NCI-H1436 (cell line): Measurements from ENCODE around the gene TBC1D3B.
"Not testable (repeated sequence)": the region's sequence is repeated elsewhere in the genome, so short reads cannot be mapped to it uniquely, and the experiment has no call there.

ENCODE experiments used
- DNase-seq: peaks from one replicate; lab custom pipeline; 2025; lab: John Stamatoyannopoulos, UW

TBC1D3B gene

GRCh38 chr17:36201102-36201501 is 24.7 kb upstream of the TBC1D3B start:
- DNase-seq: not testable (repeated sequence)

- no peak for DNase-seq
Observed at GRCh38 chr17:36198831-36199465, 22.5 kb upstream of the TBC1D3B start.

- no peak for DNase-seq
Observed at GRCh38 chr17:36197387-36197703, 20.9 kb upstream of the TBC1D3B start.

GRCh38 chr17:36196131-36196486 is 19.7 kb upstream of the TBC1D3B start:
- DNase-seq: no peak

GRCh38 chr17:36195434-36196130 is 19.1 kb upstream of the TBC1D3B start:
- no peak for DNase-seq

- DNase-seq: not testable (repeated sequence)
Observed at GRCh38 chr17:36194832-36195433, 18.5 kb upstream of the TBC1D3B start.

- DNase-seq: not testable (repeated sequence)
Observed at GRCh38 chr17:36194147-36194831, 17.9 kb upstream of the TBC1D3B start.

- DNase-seq: no peak
Observed at GRCh38 chr17:36193216-36193775, 16.9 kb upstream of the TBC1D3B start.

GRCh38 chr17:36190549-36191330 is 14.3 kb upstream of the TBC1D3B start:
- not testable (repeated sequence) for DNase-seq

GRCh38 chr17:36189993-36190392 is 13.6 kb upstream of the TBC1D3B start:
- DNase-seq: not testable (repeated sequence)

- no peak for DNase-seq
Observed at GRCh38 chr17:36188891-36189306, 12.5 kb upstream of the TBC1D3B start.

- not testable (repeated sequence) for DNase-seq
Observed at GRCh38 chr17:36187943-36188665, 11.7 kb upstream of the TBC1D3B start.

- not testable (repeated sequence) for DNase-seq
Observed at GRCh38 chr17:36186810-36187763, 10.7 kb upstream of the TBC1D3B start.

GRCh38 chr17:36185416-36185815 is 9.0 kb upstream of the TBC1D3B start:
- DNase-seq: no peak

- no peak for DNase-seq
Observed at GRCh38 chr17:36184023-36184765, 7.8 kb upstream of the TBC1D3B start.

- DNase-seq: no peak
Observed at GRCh38 chr17:36183001-36183971, 6.8 kb upstream of the TBC1D3B start.

GRCh38 chr17:36182176-36183000 is 6.0 kb upstream of the TBC1D3B start:
- no peak for DNase-seq
